ENCODE data around the gene SREBF1. TPM values are rescaled to one million over a fixed set of nuclear protein-coding genes. Genes with fewer than 3 reads are reported as not detected.

SREBF1 gene
- total and polyA plus RNA-seq, 7 experiments from 2014 or later = 22.4 to 281 (median 41.3) TPM

GRCh38 chr17:17789828-17790636, 46.8 kb downstream of the SREBF1 start:
- no peak for ATAC-seq
- intact Hi-C loops (cut with micrococcal nuclease) = loop anchor here in 1 of 2 donors (5.0 kb wide), 1 partner anchor 297 kb away; the partner anchor contains the start of gene DRG2
- peak overlapping the region in 8 of 9 donors; percentile 58 to 88 (median 76) for H3K27ac Mint-ChIP-seq
- CTCF ChIA-PET = interaction anchor here (0.5 kb wide), 1 partner anchor 31 kb away, joined by 3 read pairs; no protein-coding TSS in a partner anchor
- DNase-seq = no peak
- POLR2A ChIA-PET = no interaction called here
- no peaks in the 10 kb centered on the region for H3K9me3 ChIP-seq (ENCODE audit: control insufficient read depth in 2 of 3, low read length in 3 of 3)
- H3K4me3 ChIP-seq (ENCODE audit: low read length) = no peak overlapping the region
- H3K36me3 Mint-ChIP-seq = peaks cover 0 to 4% (median 0%) of the 10 kb centered on the region in 5 donors
- H3K27me3 Mint-ChIP-seq = peaks cover 0 to 5% (median 0%) of the 10 kb centered on the region in 5 donors
- H3K27me3 ChIP-seq (ENCODE audit: control insufficient read depth in 2 of 2, insufficient read depth in 2 of 2, low read length in 2 of 2) = no peaks in the 10 kb centered on the region
- H3K9me3 Mint-ChIP-seq = peaks cover 0 to 2% (median 0%) of the 10 kb centered on the region in 11 donors
- H3K4me1 Mint-ChIP-seq = peaks cover 24 to 51% (median 45%) of the 10 kb centered on the region in 7 donors
- peaks cover 0 to 12% (median 0%) of the 10 kb centered on the region in 3 experiments for H3K36me3 ChIP-seq (ENCODE audit: control insufficient read depth in 2 of 3, insufficient read depth in 3 of 3, low read length in 3 of 3)
- peak overlapping the region in 1 of 10 donors; percentile 20 for H3K4me3 Mint-ChIP-seq
- no peak overlapping the region for H3K27ac ChIP-seq (ENCODE audit: low read depth, low read length)
- peaks cover 8 to 22% of the 10 kb centered on the region in 2 donors for H3K4me1 ChIP-seq (ENCODE audit: control insufficient read depth in 2 of 2, insufficient read depth in 2 of 2, low read length in 2 of 2)

DNA sequence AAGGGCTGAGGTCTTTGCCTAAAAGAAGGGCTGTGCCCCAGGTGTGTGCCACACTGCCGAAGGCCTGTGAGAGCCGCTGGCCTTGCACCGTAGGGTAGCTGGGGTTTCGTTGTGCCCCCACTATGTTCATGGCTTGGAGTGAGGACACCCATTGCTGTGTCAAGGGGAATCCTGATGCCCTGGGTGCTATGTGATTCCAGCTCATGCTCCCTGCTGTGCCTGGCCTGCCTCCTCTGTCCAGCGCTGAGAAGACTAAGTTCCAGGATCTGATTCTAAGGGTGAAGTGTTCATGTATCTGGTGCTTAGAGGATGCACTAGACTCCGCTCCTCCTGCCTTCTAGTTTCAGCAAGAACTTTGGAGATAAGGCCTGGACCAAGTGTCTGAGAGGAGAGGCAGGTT, 47.4 kb downstream of the SREBF1 start:
- Histone ChIP-seq H3K4me3 (ENCODE audit: low read length) (no peak overlapping the region), H3K4me1 (ENCODE audit: control insufficient read depth in 2 of 2, insufficient read depth in 2 of 2, low read length in 2 of 2) (peaks cover 9 to 29% of the 10 kb centered on the region in 2 donors), H3K9me3 (ENCODE audit: control insufficient read depth in 2 of 3, low read length in 3 of 3) (no peaks in the 10 kb centered on the region), H3K36me3 (ENCODE audit: control insufficient read depth in 2 of 3, insufficient read depth in 3 of 3, low read length in 3 of 3) (peaks cover 0 to 6% (median 0%) of the 10 kb centered on the region in 3 experiments), H3K27me3 (ENCODE audit: control insufficient read depth in 2 of 2, insufficient read depth in 2 of 2, low read length in 2 of 2) (no peaks in the 10 kb centered on the region), H3K27ac (ENCODE audit: low read depth, low read length) (no peak overlapping the region)
- no peak for DNase-seq
- CTCF ChIA-PET = interaction anchor here (0.5 kb wide), 1 partner anchor 31 kb away, joined by 3 read pairs; no protein-coding TSS in a partner anchor
- peaks cover 29 to 57% (median 51%) of the 10 kb centered on the region in 7 donors for H3K4me1 Mint-ChIP-seq
- peaks cover 0 to 9% (median 0%) of the 10 kb centered on the region in 5 donors for H3K27me3 Mint-ChIP-seq
- POLR2A ChIA-PET = no interaction called here
- intact Hi-C loops (cut with micrococcal nuclease) = no loop called here
- peak overlapping the region in 8 of 9 donors; percentile 58 to 79 (median 76) for H3K27ac Mint-ChIP-seq
- ATAC-seq = no peak
- H3K36me3 Mint-ChIP-seq = peaks cover 0 to 4% (median 0%) of the 10 kb centered on the region in 5 donors
- H3K4me3 Mint-ChIP-seq = no peak overlapping the region
- H3K9me3 Mint-ChIP-seq = peaks cover 0 to 2% (median 0%) of the 10 kb centered on the region in 11 donors

GRCh38 chr17:17788967-17789366, 47.8 kb downstream of the SREBF1 start:
- no peak overlapping the region for H3K27ac ChIP-seq (ENCODE audit: low read depth, low read length)
- peak overlapping the region in 8 of 9 donors; percentile 58 to 81 (median 74) for H3K27ac Mint-ChIP-seq
- no peak for ATAC-seq

DNA sequence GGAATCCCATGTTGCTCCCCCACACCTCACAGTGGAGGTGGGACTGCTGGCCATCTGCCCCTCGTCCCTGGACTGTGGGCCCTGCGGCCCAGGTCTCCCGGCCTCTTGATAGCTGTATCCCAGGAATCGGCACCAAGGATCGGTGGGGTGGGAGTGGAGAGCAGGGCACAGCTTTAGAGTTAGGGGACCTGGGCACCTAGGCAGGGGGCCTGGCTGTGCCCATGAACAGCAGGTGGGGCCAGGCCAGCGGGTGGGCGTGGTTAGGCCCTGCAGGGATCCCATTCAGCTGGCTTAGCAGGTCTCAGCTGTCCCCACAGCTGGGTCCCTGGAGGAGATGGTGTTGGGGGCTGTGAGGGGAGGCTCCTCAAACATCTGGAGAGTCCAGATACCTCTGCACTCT, 49.2 kb downstream of the SREBF1 start:
- DNase-seq (no peak), ATAC-seq (no peak)
- Mint-ChIP-seq H3K27me3 (peaks cover 0 to 17% (median 0%) of the 10 kb centered on the region in 5 donors), H3K4me3 (no peak overlapping the region), H3K36me3 (peaks cover 0 to 4% (median 0%) of the 10 kb centered on the region in 5 donors), H3K27ac (peak overlapping the region in 1 of 9 donors; percentile 33), H3K4me1 (peaks cover 20 to 47% (median 41%) of the 10 kb centered on the region in 7 donors), H3K9me3 (no peaks in the 10 kb centered on the region)
- H3K27ac ChIP-seq (ENCODE audit: low read depth, low read length) = no peak overlapping the region
- no peaks in the 10 kb centered on the region for H3K27me3 ChIP-seq (ENCODE audit: control insufficient read depth in 2 of 2, insufficient read depth in 2 of 2, low read length in 2 of 2)
- peaks cover 15 to 24% of the 10 kb centered on the region in 2 donors for H3K4me1 ChIP-seq (ENCODE audit: control insufficient read depth in 2 of 2, insufficient read depth in 2 of 2, low read length in 2 of 2)
- no peak overlapping the region for H3K4me3 ChIP-seq (ENCODE audit: low read length)
- POLR2A ChIA-PET = interaction anchor here (0.7 kb wide), 1 partner anchor 11 kb away, joined by 3 read pairs; no protein-coding TSS in a partner anchor
- intact Hi-C loops (cut with micrococcal nuclease) = no loop called here
- no peaks in the 10 kb centered on the region for H3K36me3 ChIP-seq (ENCODE audit: control insufficient read depth in 2 of 3, insufficient read depth in 3 of 3, low read length in 3 of 3)
- H3K9me3 ChIP-seq (ENCODE audit: control insufficient read depth in 2 of 3, low read length in 3 of 3) = no peaks in the 10 kb centered on the region
- CTCF ChIA-PET = no interaction called here

More at GRCh38 chr17:17788967-17789366, 47.8 kb downstream of the SREBF1 start:
- no peaks in the 10 kb centered on the region for H3K27me3 ChIP-seq (ENCODE audit: control insufficient read depth in 2 of 2, insufficient read depth in 2 of 2, low read length in 2 of 2)
- H3K4me3 ChIP-seq (ENCODE audit: low read length) = no peak overlapping the region
- H3K36me3 ChIP-seq (ENCODE audit: control insufficient read depth in 2 of 3, insufficient read depth in 3 of 3, low read length in 3 of 3) = peaks cover 0 to 2% (median 0%) of the 10 kb centered on the region in 3 experiments
- no peaks in the 10 kb centered on the region for H3K9me3 ChIP-seq (ENCODE audit: control insufficient read depth in 2 of 3, low read length in 3 of 3)
- ChIA-PET CTCF (interaction anchor here (0.5 kb wide), 1 partner anchor 32 kb away, joined by 3 read pairs; no protein-coding TSS in a partner anchor), POLR2A (no interaction called here)
- Mint-ChIP-seq H3K36me3 (peaks cover 0 to 4% (median 0%) of the 10 kb centered on the region in 5 donors), H3K27me3 (peaks cover 0 to 9% (median 0%) of the 10 kb centered on the region in 5 donors), H3K9me3 (peaks cover 0 to 2% (median 0%) of the 10 kb centered on the region in 11 donors), H3K4me1 (peaks cover 28 to 58% (median 52%) of the 10 kb centered on the region in 7 donors), H3K4me3 (no peak overlapping the region)
- H3K4me1 ChIP-seq (ENCODE audit: control insufficient read depth in 2 of 2, insufficient read depth in 2 of 2, low read length in 2 of 2) = peaks cover 13 to 33% of the 10 kb centered on the region in 2 donors
- DNase-seq = no peak
- intact Hi-C loops (cut with micrococcal nuclease) = no loop called here

- no peak for ATAC-seq
- no peak overlapping the region for H3K4me3 ChIP-seq (ENCODE audit: low read length)
- Mint-ChIP-seq H3K36me3 (peaks cover 0 to 4% (median 0%) of the 10 kb centered on the region in 5 donors), H3K9me3 (no peaks in the 10 kb centered on the region), H3K27ac (peak overlapping the region in 3 of 9 donors; percentile 16 to 81 (median 26)), H3K4me3 (no peak overlapping the region), H3K27me3 (peaks cover 0 to 17% (median 0%) of the 10 kb centered on the region in 5 donors), H3K4me1 (peaks cover 15 to 41% (median 37%) of the 10 kb centered on the region in 7 donors)
- no peaks in the 10 kb centered on the region for H3K27me3 ChIP-seq (ENCODE audit: control insufficient read depth in 2 of 2, insufficient read depth in 2 of 2, low read length in 2 of 2)
- ChIA-PET POLR2A (interaction anchor here (0.5 to 0.7 kb wide), 2 partner anchors 10 to 561 kb away, joined by 3 to 4 read pairs; no protein-coding TSS in a partner anchor), CTCF (no interaction called here)
- H3K4me1 ChIP-seq (ENCODE audit: control insufficient read depth in 2 of 2, insufficient read depth in 2 of 2, low read length in 2 of 2) = peaks cover 11 to 18% of the 10 kb centered on the region in 2 donors
- no peak overlapping the region for H3K27ac ChIP-seq (ENCODE audit: low read depth, low read length)
- no peaks in the 10 kb centered on the region for H3K36me3 ChIP-seq (ENCODE audit: control insufficient read depth in 2 of 3, insufficient read depth in 3 of 3, low read length in 3 of 3)
- intact Hi-C loops (cut with micrococcal nuclease) = no loop called here
- no peak for DNase-seq
- no peaks in the 10 kb centered on the region for H3K9me3 ChIP-seq (ENCODE audit: control insufficient read depth in 2 of 3, low read length in 3 of 3)
Observed at GRCh38 chr17:17786998-17787397, 49.8 kb downstream of the SREBF1 start.

DNA sequence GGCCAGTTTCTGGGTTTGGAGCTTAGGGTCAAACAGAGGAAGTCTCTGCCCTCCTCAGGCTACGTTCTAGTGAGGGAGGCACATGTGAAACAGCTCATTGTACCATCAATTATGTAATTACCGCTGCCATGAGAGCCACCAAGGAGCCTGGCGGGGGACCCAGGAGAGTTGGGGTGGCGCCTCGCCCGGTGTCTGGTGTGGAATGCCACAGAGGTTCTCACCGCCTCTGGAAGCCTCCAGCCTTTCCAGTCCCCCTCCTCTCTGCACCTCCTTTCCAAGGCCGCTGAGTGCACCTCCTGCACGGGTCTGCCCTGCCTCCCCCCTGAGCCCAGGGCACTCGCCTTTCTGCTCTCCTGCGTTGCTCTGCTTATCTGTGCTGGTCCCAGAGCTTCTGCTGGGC, 51.4 kb downstream of the SREBF1 start:
- ChIA-PET POLR2A (interaction anchor here (1.9 kb wide), 1 partner anchor 28 kb away, joined by 5 read pairs; no protein-coding TSS in a partner anchor), CTCF (interaction anchor here (0.6 to 1.8 kb wide), 8 partner anchors 11 to 105 kb away, joined by 3 to 6 read pairs (median 4); no protein-coding TSS in a partner anchor)
- no peaks in the 10 kb centered on the region for H3K9me3 ChIP-seq (ENCODE audit: control insufficient read depth in 2 of 3, low read length in 3 of 3)
- Mint-ChIP-seq H3K9me3 (no peaks in the 10 kb centered on the region), H3K27ac (peak overlapping the region in 7 of 9 donors; percentile 58 to 83 (median 75)), H3K36me3 (peaks cover 0 to 4% (median 0%) of the 10 kb centered on the region in 5 donors), H3K4me3 (peak overlapping the region; percentile 55 to 92 (median 77)), H3K4me1 (peaks cover 17 to 39% (median 30%) of the 10 kb centered on the region in 7 donors), H3K27me3 (peaks cover 0 to 29% (median 0%) of the 10 kb centered on the region in 5 donors)
- intact Hi-C loops (cut with micrococcal nuclease) = no loop called here
- no peak overlapping the region for H3K4me3 ChIP-seq (ENCODE audit: low read length)
- peaks cover 7 to 15% of the 10 kb centered on the region in 2 donors for H3K4me1 ChIP-seq (ENCODE audit: control insufficient read depth in 2 of 2, insufficient read depth in 2 of 2, low read length in 2 of 2)
- no peaks in the 10 kb centered on the region for H3K36me3 ChIP-seq (ENCODE audit: control insufficient read depth in 2 of 3, insufficient read depth in 3 of 3, low read length in 3 of 3)
- no peaks in the 10 kb centered on the region for H3K27me3 ChIP-seq (ENCODE audit: control insufficient read depth in 2 of 2, insufficient read depth in 2 of 2, low read length in 2 of 2)
- ATAC-seq (no peak), DNase-seq (no peak)
- no peak overlapping the region for H3K27ac ChIP-seq (ENCODE audit: low read depth, low read length)

All from naive thymus-derived CD4-positive, alpha-beta T cell (primary cell).